ENCODE measurements around the gene SNRNP27. TPM values are rescaled to one million over a fixed set of nuclear protein-coding genes. Genes with fewer than 3 reads are reported as not detected.

Gene SNRNP27
- total RNA-seq, 1 donor from 2014 or later, result 47.2 TPM

DNA sequence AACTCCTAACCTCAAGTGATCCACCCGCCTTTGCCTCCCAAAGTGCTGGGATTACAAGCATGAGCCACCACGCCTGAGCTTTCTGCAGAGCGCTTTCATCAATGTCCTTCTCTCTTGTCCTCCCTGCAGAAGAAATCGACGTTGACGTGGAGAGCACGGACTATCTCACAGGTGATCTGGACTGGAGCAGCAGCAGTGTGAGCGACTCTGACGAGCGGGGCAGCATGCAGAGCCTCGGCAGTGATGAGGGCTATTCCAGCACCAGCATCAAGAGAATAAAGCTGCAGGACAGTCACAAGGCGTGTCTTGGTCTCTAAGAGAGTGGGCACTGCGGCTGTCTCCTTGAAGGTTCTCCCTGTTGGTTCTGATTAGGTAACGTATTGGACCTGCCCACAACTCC is 44.2 kb downstream of the SNRNP27 start:
- Mint-ChIP-seq H3K36me3 (ENCODE audit: insufficient read depth) (peaks cover 22% of the 10 kb centered on the region), H3K4me1 (ENCODE audit: low read depth) (peaks cover 12% of the 10 kb centered on the region), H3K4me3 (ENCODE audit: low read depth) (no peak overlapping the region), H3K9me3 (ENCODE audit: low read depth) (no peaks in the 10 kb centered on the region), H3K27ac (no peak overlapping the region), H3K27me3 (no peaks in the 10 kb centered on the region)
- TF ChIP-seq, protein P1, sequence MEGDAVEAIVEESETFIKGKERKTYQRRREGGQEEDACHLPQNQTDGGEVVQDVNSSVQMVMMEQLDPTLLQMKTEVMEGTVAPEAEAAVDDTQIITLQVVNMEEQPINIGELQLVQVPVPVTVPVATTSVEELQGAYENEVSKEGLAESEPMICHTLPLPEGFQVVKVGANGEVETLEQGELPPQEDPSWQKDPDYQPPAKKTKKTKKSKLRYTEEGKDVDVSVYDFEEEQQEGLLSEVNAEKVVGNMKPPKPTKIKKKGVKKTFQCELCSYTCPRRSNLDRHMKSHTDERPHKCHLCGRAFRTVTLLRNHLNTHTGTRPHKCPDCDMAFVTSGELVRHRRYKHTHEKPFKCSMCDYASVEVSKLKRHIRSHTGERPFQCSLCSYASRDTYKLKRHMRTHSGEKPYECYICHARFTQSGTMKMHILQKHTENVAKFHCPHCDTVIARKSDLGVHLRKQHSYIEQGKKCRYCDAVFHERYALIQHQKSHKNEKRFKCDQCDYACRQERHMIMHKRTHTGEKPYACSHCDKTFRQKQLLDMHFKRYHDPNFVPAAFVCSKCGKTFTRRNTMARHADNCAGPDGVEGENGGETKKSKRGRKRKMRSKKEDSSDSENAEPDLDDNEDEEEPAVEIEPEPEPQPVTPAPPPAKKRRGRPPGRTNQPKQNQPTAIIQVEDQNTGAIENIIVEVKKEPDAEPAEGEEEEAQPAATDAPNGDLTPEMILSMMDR (IDR thresholded peaks at IDR 0.05; ENCODE audit: unreplicated experiment), result no peak
- DNase-seq (ENCODE audit: low spot score, unreplicated experiment), result no peak

DNA sequence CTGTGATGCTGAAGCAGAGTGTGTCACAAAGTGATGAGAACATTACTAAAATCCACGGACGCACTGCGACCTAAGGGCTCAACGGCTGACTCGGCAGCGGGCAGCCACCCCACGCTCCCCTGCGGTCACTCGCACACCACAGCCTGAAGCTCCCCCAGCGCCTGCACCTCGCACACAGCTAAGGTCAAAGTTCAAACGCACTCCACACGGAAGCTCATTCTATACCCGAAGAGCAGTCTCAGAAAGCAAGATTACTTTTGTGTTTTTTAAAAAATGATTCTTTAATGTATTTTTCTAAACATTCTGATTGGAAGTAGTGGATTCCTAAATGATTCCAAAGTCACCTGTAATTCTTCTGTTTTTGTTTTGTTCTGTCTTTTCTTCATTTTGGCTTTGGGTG is 46.0 kb downstream of the SNRNP27 start:
- Mint-ChIP-seq H3K9me3 (ENCODE audit: low read depth) (no peaks in the 10 kb centered on the region), H3K27ac (peak overlapping the region; percentile 74), H3K27me3 (no peaks in the 10 kb centered on the region), H3K4me3 (ENCODE audit: low read depth) (peak overlapping the region; percentile 21), H3K36me3 (ENCODE audit: insufficient read depth) (peaks cover 23% of the 10 kb centered on the region), H3K4me1 (ENCODE audit: low read depth) (peaks cover 9% of the 10 kb centered on the region)
- no peak for DNase-seq (ENCODE audit: low spot score, unreplicated experiment)
- TF ChIP-seq, protein P1 (IDR thresholded peaks at IDR 0.05; ENCODE audit: unreplicated experiment), result no peak

DNA sequence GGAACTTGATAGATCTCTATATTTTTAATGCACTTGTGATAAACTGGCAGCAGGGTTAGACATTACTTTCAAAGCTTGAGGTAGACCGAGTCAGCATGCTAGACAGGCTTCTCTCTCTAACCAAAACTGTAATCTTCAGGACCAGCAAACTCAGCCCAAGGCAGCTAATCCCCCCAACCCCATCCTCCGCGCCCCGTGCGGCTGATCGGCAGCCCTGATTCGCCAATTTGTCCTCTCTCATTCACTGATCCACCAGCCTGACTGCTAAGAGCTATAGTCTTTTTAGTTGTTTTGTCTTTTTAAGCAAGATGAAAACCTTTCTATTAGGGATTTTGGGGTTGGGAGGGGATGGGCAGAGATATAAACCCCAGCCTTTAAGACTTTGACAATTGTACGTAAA is 46.9 kb downstream of the SNRNP27 start:
- Mint-ChIP-seq H3K27me3 (no peaks in the 10 kb centered on the region), H3K27ac (no peak overlapping the region), H3K4me1 (ENCODE audit: low read depth) (peaks cover 9% of the 10 kb centered on the region), H3K36me3 (ENCODE audit: insufficient read depth) (peaks cover 23% of the 10 kb centered on the region), H3K4me3 (ENCODE audit: low read depth) (no peak overlapping the region), H3K9me3 (ENCODE audit: low read depth) (no peaks in the 10 kb centered on the region)
- no peak for DNase-seq (ENCODE audit: low spot score, unreplicated experiment)
- TF ChIP-seq, protein P1 (IDR thresholded peaks at IDR 0.05; ENCODE audit: unreplicated experiment), result no peak

DNA sequence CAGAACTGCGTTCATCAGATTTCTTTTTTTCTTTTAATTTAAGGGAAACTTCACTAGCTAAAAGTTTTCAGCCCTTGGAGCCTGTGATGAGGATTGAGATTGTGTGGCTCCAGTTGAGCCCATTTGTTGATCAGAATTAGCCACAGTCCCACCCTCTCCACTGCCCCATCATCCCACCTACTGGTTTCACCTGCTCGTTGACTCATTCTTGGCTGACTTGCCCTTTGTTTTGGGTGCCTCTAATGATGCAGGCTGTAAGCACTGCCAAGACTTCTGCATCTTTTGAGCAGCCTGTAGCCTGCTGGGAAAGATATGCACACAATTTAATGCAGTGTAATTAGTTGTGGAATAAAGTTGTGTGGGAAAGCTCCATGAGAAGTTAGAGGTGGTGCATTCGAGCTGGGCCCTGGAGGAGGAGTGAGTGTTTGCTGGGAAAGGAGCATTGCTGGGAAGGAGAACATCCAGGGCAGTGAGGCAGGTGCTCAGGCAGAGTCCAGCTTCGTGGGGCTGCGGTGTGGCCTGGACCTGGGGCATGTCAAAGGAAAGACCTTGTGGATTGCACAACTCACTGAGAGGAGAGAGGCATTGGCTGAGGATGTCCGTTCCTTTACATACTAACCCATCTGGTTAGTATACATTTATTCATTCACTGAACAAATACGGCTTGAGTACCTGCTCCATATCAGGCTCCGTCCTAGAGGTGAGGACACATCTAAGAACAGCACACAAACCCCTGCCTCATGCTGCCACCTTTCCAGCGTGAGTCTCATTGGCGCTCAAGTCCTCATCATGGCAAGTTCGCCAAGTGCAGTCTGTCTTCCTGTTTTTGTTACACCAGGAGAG is 49.5 kb downstream of the SNRNP27 start:
- TF ChIP-seq, protein P1 (IDR thresholded peaks at IDR 0.05; ENCODE audit: unreplicated experiment), result no peak
- no peak overlapping the region for H3K27ac Mint-ChIP-seq
- H3K4me3 Mint-ChIP-seq (ENCODE audit: low read depth), result no peak overlapping the region
- H3K9me3 Mint-ChIP-seq (ENCODE audit: low read depth), result no peaks in the 10 kb centered on the region
- H3K36me3 Mint-ChIP-seq (ENCODE audit: insufficient read depth), result peaks cover 14% of the 10 kb centered on the region
- DNase-seq (ENCODE audit: low spot score, unreplicated experiment), result no peak
- H3K4me1 Mint-ChIP-seq (ENCODE audit: low read depth), result peaks cover 13% of the 10 kb centered on the region
- H3K27me3 Mint-ChIP-seq, result no peaks in the 10 kb centered on the region

DNA sequence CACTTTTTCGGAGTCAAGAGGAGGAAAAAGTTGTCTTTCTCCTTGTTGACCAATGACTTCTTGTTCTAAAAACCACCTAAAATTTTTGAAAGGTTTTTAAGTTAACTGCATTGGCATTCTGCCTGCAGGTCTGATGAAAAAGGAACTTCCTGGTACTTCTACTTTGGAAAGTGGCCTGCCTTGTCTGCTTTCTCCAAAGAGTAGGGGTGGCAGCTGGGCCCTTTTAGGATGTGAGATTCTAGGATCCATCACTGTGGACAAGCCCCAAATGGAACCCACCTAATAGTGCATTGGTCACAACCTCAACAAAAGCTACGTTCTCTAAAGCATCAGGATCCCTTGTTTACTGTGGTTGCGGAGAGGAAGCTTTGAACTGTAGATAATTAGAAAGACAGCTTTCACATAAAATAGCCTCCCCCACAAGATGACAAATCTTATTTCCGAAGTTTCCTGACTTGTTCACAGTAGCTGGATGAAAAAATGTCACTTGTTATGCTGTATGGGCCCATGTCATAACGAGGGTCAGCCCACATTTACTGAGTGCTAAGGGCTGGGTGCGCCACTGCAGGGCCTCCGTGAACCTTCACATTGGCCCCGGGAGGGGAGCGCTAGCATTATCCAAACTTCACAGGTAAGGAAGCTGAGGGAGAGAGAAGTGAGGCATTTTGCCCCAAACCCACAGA is 50.2 kb downstream of the SNRNP27 start:
- Mint-ChIP-seq H3K27me3 (peaks cover 1% of the 10 kb centered on the region), H3K4me3 (ENCODE audit: low read depth) (no peak overlapping the region), H3K27ac (no peak overlapping the region), H3K36me3 (ENCODE audit: insufficient read depth) (peaks cover 7% of the 10 kb centered on the region), H3K9me3 (ENCODE audit: low read depth) (no peaks in the 10 kb centered on the region), H3K4me1 (ENCODE audit: low read depth) (peaks cover 13% of the 10 kb centered on the region)
- DNase-seq (ENCODE audit: low spot score, unreplicated experiment), result no peak
- TF ChIP-seq, protein P1 (IDR thresholded peaks at IDR 0.05; ENCODE audit: unreplicated experiment), result no peak
